Measurements from ENCODE around the gene CEP120. TPM values are rescaled to one million over a fixed set of nuclear protein-coding genes. Genes with fewer than 3 reads are reported as not detected.
A peak's percentile ranks its signal among the peaks of the same experiment; 100 is the strongest.

The CEP120 gene
- polyA plus RNA-seq, 2 of the 4 experiments (the other 2 are of a cell fraction): 10.1 to 40.8 TPM

DNA sequence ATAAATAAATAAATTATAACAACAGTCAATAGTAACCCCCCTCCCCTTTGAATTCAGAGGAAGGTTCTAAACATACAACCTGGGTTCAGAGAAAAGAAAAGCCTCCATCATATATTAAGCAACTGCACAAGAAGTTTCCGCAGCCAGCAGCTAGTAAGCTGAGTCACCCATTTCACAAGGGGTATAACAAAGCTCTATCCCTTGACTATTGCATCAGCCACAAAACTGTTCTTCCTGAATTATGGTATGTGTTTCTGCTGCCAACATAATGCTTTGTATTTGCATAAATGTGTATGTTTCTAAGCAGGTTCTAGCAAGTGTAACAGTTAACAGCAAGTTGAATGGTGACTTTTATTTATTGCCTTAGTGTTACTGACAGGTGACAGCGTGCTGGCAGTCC, 6.8 kb upstream of the CEP120 start:
- ATAC-seq (peak; percentile 83 to 84), DNase-seq (ENCODE audit: low read depth in 1 of 2, low spot score in 1 of 2) (peak in 1 of 2 experiments; percentile 68), FAIRE-seq (no peak)
- POLR2A ChIA-PET: interaction anchor here (1.8 kb wide), 1 partner anchor 81 kb away, joined by 8 read pairs; the partner anchor contains the start of gene CSNK1G3
- TF ChIP-seq RCOR1 (IDR thresholded peaks at IDR 0.05; ENCODE audit: low read depth, low read length) (no peak), CEBPB (IDR thresholded peaks at IDR 0.05) (peak; percentile 72 to 77; a peak in 3 of 4 replicates), CHD2 (IDR thresholded peaks at IDR 0.05; ENCODE audit: low read length, partially characterized antibody) (no peak), CBX8 (IDR thresholded peaks at IDR 0.05) (no peak), TFCP2L1 (CRISPR knock-in tag; IDR thresholded peaks at IDR 0.05) (no peak), ZFP36 (IDR thresholded peaks at IDR 0.05; ENCODE audit: borderline replicate concordance, partially characterized antibody) (no peak), FOXS1 (CRISPR knock-in tag; IDR thresholded peaks at IDR 0.05) (no peak), RAD21 (conservative IDR thresholded peaks at IDR 0.05 in 1 of 2, IDR thresholded peaks at IDR 0.05 in 1 of 2) (no peak), MAFK (IDR thresholded peaks at IDR 0.05; ENCODE audit: partially characterized antibody) (peak; percentile 51), KDM5A (IDR thresholded peaks at IDR 0.05) (no peak), NFE2L2 (conservative IDR thresholded peaks at IDR 0.05; ENCODE audit: low read length) (no peak), FOSL2 (IDR thresholded peaks at IDR 0.05) (0 out of 2 replicates have a peak, but pooled peaks have one; percentile 38), FOSL2 (CRISPR knock-in tag; IDR thresholded peaks at IDR 0.05) (peak; percentile 80)
- TF ChIP-seq, protein P1, sequence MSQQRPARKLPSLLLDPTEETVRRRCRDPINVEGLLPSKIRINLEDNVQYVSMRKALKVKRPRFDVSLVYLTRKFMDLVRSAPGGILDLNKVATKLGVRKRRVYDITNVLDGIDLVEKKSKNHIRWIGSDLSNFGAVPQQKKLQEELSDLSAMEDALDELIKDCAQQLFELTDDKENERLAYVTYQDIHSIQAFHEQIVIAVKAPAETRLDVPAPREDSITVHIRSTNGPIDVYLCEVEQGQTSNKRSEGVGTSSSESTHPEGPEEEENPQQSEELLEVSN (IDR thresholded peaks at IDR 0.05; ENCODE audit: borderline replicate concordance, low read depth): no peak
- TF ChIP-seq, protein P2, sequence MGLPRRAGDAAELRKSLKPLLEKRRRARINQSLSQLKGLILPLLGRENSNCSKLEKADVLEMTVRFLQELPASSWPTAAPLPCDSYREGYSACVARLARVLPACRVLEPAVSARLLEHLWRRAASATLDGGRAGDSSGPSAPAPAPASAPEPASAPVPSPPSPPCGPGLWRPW (IDR thresholded peaks at IDR 0.05): peak; percentile 32; the same call in 1 of the 2 replicates
- TF ChIP-seq, protein P3, sequence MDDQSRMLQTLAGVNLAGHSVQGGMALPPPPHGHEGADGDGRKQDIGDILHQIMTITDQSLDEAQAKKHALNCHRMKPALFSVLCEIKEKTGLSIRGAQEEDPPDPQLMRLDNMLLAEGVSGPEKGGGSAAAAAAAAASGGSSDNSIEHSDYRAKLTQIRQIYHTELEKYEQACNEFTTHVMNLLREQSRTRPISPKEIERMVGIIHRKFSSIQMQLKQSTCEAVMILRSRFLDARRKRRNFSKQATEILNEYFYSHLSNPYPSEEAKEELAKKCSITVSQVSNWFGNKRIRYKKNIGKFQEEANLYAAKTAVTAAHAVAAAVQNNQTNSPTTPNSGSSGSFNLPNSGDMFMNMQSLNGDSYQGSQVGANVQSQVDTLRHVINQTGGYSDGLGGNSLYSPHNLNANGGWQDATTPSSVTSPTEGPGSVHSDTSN (IDR thresholded peaks at IDR 0.05): no peak
- TF ChIP-seq, protein P4, sequence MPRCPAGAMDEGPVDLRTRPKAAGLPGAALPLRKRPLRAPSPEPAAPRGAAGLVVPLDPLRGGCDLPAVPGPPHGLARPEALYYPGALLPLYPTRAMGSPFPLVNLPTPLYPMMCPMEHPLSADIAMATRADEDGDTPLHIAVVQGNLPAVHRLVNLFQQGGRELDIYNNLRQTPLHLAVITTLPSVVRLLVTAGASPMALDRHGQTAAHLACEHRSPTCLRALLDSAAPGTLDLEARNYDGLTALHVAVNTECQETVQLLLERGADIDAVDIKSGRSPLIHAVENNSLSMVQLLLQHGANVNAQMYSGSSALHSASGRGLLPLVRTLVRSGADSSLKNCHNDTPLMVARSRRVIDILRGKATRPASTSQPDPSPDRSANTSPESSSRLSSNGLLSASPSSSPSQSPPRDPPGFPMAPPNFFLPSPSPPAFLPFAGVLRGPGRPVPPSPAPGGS (IDR thresholded peaks at IDR 0.05): no peak
- TF ChIP-seq, protein P5, sequence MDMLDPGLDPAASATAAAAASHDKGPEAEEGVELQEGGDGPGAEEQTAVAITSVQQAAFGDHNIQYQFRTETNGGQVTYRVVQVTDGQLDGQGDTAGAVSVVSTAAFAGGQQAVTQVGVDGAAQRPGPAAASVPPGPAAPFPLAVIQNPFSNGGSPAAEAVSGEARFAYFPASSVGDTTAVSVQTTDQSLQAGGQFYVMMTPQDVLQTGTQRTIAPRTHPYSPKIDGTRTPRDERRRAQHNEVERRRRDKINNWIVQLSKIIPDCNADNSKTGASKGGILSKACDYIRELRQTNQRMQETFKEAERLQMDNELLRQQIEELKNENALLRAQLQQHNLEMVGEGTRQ (IDR thresholded peaks at IDR 0.05): no peak
- Histone ChIP-seq H3K4me1 (peaks cover 11% of the 10 kb centered on the region), H3K27ac (peak overlapping the region; percentile 74 to 88), H3K9me3 (no peaks in the 10 kb centered on the region), H3K4me3 (no peak overlapping the region), H3K4me2 (peak overlapping the region; percentile 39)
- CTCF ChIA-PET: no interaction called here
- WGBS (ENCODE audit: missing lambda C conversion rate): 59% methylated on average over 2 of the region's 2 CpGs

DNA sequence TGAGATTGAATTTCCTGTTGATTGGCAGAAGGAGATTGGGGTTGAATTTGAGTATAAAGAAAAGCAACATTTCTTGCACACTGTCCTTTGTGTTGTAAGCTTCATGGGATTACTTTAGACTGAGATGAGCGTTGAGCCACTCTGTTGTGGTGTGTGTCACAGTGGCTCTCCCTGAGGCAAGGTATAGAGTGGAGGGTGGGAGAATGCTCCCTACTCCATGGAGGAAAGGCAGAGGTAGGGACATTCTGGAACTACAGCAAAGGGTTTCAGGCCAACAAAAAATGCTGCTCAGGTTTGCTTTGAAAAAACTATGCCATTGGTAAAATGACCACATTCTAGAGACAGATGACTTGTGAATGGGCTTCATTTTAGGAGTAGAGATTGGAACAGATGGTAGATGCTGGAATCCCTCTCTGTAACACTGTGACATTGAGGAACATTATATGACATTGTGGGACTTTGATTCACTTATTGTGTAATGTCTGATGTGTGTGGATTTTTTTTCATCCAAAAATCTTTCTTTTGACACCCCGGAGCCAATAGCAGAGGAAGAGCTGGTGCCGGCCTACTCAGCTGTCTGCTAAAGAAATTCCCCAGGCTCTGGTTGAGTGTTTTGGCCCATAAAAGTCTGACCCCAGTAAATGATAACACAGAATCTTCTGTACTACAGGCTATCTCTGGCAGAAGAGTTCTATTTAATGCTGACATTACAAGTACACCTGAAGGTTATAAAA, 6.2 kb upstream of the CEP120 start:
- no peaks in the 10 kb centered on the region for H3K9me3 ChIP-seq
- POLR2A ChIA-PET: interaction anchor here (1.8 kb wide), 1 partner anchor 82 kb away, joined by 8 read pairs; the partner anchor contains the start of gene CSNK1G3
- ATAC-seq: peak; percentile 23 to 38; a peak in 3 of 6 replicates
- H3K4me2 ChIP-seq: peak overlapping the region; percentile 39
- DNase-seq (ENCODE audit: low read depth in 1 of 2, low spot score in 1 of 2): no peak
- no peak for FAIRE-seq
- no peak overlapping the region for H3K4me3 ChIP-seq
- CTCF ChIA-PET: no interaction called here
- H3K4me1 ChIP-seq: peaks cover 12% of the 10 kb centered on the region
- H3K27ac ChIP-seq: peak overlapping the region; percentile 74 to 88
- 90% methylated on average over 3 of the region's 3 CpGs for WGBS (ENCODE audit: missing lambda C conversion rate)
- TF ChIP-seq TFCP2L1 (CRISPR knock-in tag; IDR thresholded peaks at IDR 0.05) (no peak), TP53 (CRISPR knock-in tag; IDR thresholded peaks at IDR 0.05) (no peak), FOSL2 (IDR thresholded peaks at IDR 0.05) (no peak), FOSL2 (CRISPR knock-in tag; IDR thresholded peaks at IDR 0.05) (no peak), RAD21 (conservative IDR thresholded peaks at IDR 0.05 in 1 of 2, IDR thresholded peaks at IDR 0.05 in 1 of 2) (no peak), POLR2AphosphoS2 (conservative IDR thresholded peaks at IDR 0.05; ENCODE audit: low read length) (no peak), GATA3 (IDR thresholded peaks at IDR 0.05; ENCODE audit: borderline replicate concordance) (no peak), BHLHE40 (IDR thresholded peaks at IDR 0.05; ENCODE audit: low read depth, low read length) (no peak), HOXB5 (CRISPR knock-in tag; IDR thresholded peaks at IDR 0.05) (no peak), FOSB (CRISPR knock-in tag; IDR thresholded peaks at IDR 0.05) (no peak), RARB (CRISPR knock-in tag; IDR thresholded peaks at IDR 0.05) (no peak), CEBPB (IDR thresholded peaks at IDR 0.05) (no peak)
- TF ChIP-seq, protein P5 (IDR thresholded peaks at IDR 0.05): no peak
- TF ChIP-seq, protein P4 (IDR thresholded peaks at IDR 0.05): no peak
- TF ChIP-seq, protein P6, sequence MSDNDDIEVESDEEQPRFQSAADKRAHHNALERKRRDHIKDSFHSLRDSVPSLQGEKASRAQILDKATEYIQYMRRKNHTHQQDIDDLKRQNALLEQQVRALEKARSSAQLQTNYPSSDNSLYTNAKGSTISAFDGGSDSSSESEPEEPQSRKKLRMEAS (IDR thresholded peaks at IDR 0.05): no peak
- TF ChIP-seq, protein P2 (IDR thresholded peaks at IDR 0.05): no peak
- TF ChIP-seq, protein P7, sequence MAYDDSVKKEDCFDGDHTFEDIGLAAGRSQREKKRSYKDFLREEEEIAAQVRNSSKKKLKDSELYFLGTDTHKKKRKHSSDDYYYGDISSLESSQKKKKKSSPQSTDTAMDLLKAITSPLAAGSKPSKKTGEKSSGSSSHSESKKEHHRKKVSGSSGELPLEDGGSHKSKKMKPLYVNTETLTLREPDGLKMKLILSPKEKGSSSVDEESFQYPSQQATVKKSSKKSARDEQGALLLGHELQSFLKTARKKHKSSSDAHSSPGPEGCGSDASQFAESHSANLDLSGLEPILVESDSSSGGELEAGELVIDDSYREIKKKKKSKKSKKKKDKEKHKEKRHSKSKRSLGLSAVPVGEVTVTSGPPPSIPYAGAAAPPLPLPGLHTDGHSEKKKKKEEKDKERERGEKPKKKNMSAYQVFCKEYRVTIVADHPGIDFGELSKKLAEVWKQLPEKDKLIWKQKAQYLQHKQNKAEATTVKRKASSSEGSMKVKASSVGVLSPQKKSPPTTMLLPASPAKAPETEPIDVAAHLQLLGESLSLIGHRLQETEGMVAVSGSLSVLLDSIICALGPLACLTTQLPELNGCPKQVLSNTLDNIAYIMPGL (CRISPR knock-in tag; IDR thresholded peaks at IDR 0.05; ENCODE audit: borderline replicate concordance): no peak
